Thoracic aorta (tissue), 2 donors: Measurements from ENCODE around the gene CCDC183. TPM values are rescaled to one million over a fixed set of nuclear protein-coding genes. Genes with fewer than 3 reads are reported as not detected.

Experiments
- ATAC-seq: fragments of 150-250 bp; one replicate; pipeline ENCODE4 v1.8.0; 2017; ENCODE audit warnings: low read depth; ENCODE audit not compliant: insufficient number of reproducible peaks, low FRiP score
- DNase-seq: peaks from one replicate; pipeline ENCODE4 v3.0.0-alpha.2; 2020; ENCODE audit warnings: low spot score
- H3K27ac ChIP-seq, 2 donors: fragments of 200-600 bp; sonication (generic); 1 replicate in 1 of 2; 2 replicates in 1 of 2; pipeline ENCODE4 v1.5.1; 2016; ENCODE audit warnings: mild to moderate bottlenecking in 2 of 2, moderate library complexity in 2 of 2
- H3K27me3 ChIP-seq: fragments of 200-600 bp; sonication (generic); replicated peaks from 2 replicates; pipeline ENCODE4 v1.6.0; 2016; ENCODE audit warnings: mild to moderate bottlenecking; ENCODE audit not compliant: insufficient read depth
- H3K36me3 ChIP-seq: fragments of 200-600 bp; sonication (generic); one replicate; pipeline ENCODE4 v1.5.1; 2016
- H3K4me1 ChIP-seq, 2 donors: fragments of 200-600 bp; sonication (generic); 1 replicate in 1 of 2; 2 replicates in 1 of 2; pipeline versions ENCODE4 v1.5.1 to v1.6.0; 2016; ENCODE audit warnings: low read depth in 2 of 2, mild to moderate bottlenecking in 1 of 2; ENCODE audit not compliant: control insufficient read depth in 1 of 2
- H3K4me3 ChIP-seq: fragments of 200-600 bp; sonication (generic); 2 replicates; pipeline ENCODE4 v1.5.1; 2016; ENCODE audit warnings: mild to moderate bottlenecking
- H3K9me3 ChIP-seq: fragments of 200-600 bp; sonication (generic); 2 replicates; pipeline ENCODE4 v1.5.1; 2016
- CTCF ChIP-seq: fragments of 200-600 bp; sonication (generic); IDR thresholded peaks from one replicate; pipeline ENCODE4 v1.5.1; 2019; ENCODE audit warnings: antibody characterized with exemption
- total RNA-seq, 2 donors: library from RNA; depleted of rRNA; stranded (reverse); fragments of >200 nt; gene quantifications; one replicate each; pipeline versions ENCODE4 v1.1.0 to v1.2.3, GENCODE V29; 2016

CCDC183 gene
- total RNA-seq, 2 donors from 2014 or later, result 0.68 to 0.71 TPM

DNA sequence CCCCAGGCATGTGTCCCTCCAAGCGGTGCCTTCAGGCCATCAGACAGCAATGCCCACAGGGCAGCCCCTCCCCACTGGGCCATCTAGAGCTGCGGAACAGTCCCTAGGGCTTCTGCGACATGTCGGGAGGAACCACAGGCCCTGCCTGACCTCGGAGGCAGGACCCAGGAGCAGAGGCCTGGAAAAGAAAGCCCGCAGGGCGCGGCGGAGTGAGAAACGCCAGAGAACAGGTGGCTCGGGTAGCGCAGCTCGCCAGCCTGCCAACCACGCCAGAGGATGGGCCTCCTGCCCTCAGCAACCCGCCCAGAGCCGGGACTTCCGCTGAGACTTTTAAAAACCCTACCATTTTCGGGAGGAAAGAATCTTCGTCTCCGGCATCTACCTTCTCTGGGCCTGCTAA is 38.8 kb upstream of the CCDC183 start:
- Histone ChIP-seq H3K36me3 (no peaks in the 10 kb centered on the region), H3K4me3 (no peak overlapping the region), H3K27ac (no peak overlapping the region), H3K4me1 (no peaks in the 10 kb centered on the region), H3K9me3 (peaks cover 6% of the 10 kb centered on the region), H3K27me3 (no peaks in the 10 kb centered on the region)
- no peak for TF ChIP-seq CTCF
- ATAC-seq (no peak), DNase-seq (no peak)

GRCh38 chr9:136757751-136758140 is 38.4 kb upstream of the CCDC183 start:
- no peak for ATAC-seq
- TF ChIP-seq CTCF, result no peak
- Histone ChIP-seq H3K4me3 (no peak overlapping the region), H3K27me3 (no peaks in the 10 kb centered on the region), H3K36me3 (no peaks in the 10 kb centered on the region), H3K27ac (no peak overlapping the region), H3K9me3 (peaks cover 2% of the 10 kb centered on the region), H3K4me1 (no peaks in the 10 kb centered on the region)
- no peak for DNase-seq

DNA sequence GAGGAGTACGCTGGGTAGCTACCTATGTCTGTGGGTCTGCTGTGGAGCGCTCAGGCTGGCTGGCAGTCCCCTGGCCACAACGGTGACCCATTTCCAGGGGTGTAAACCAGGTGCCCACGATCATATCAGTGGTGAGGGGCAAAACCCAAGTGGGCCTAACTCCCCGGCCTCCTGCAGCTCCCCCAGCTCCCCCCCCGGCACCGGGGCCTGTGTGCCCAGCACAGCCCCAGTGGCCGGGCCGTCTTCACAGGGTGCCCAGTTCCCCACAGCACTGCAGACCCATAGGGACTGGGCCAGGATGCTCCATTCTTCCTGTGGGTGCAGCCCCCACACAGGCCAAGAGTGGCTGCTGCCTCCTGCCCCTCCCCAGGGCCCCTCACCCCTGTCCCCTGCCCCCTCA is 37.1 kb upstream of the CCDC183 start:
- Histone ChIP-seq H3K4me3 (no peak overlapping the region), H3K9me3 (no peaks in the 10 kb centered on the region), H3K27me3 (no peaks in the 10 kb centered on the region), H3K4me1 (no peaks in the 10 kb centered on the region), H3K27ac (no peak overlapping the region), H3K36me3 (no peaks in the 10 kb centered on the region)
- DNase-seq, result no peak
- TF ChIP-seq CTCF, result no peak
- no peak for ATAC-seq

DNA sequence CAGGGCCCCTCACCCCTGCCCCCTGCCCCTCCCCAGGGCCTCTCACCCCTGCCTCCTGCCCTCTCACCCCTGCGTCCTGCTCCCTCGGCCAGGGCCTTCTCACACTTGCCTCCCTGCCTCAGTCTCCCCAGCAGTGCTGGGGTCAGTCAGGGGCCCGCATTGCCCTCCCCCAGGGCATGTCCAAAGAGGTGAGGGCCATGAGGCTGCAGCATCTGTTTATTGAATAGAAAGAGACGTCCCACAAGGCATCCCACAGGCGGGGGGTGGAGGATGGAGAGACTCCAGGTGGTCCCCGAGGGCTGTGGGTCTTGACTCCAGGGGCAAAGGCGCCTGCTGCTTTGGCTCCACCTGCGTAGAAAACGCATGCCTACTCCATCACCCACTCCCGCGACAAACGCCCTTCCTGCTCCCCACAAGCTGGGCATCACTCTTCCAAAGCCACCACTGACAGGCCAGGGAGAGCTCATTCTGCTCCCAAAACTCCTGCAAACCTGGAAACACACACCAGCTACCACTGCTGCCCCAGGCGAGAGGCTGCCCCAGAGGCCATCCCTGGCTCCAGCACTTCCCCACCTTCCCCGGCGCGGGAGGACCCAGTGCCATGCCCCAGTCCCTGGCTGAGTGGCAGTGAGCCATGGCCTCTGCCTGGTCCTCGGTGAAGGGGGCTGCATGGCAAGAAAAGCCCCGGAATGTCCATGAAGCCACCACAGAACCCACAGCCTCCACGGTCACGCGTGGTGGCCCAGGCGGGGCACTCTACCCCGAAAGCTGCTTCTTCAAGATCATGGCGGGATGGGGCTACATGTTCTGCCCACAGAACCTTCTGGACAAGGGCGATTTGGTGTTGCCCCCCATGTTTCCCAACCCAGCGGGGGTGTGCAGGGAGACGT is 36.5 kb upstream of the CCDC183 start:
- no peaks in the 10 kb centered on the region for H3K9me3 ChIP-seq
- H3K27ac ChIP-seq, result no peak overlapping the region
- H3K4me3 ChIP-seq, result no peak overlapping the region
- no peaks in the 10 kb centered on the region for H3K36me3 ChIP-seq
- no peak for TF ChIP-seq CTCF
- DNase-seq (no peak), ATAC-seq (no peak)
- no peaks in the 10 kb centered on the region for H3K4me1 ChIP-seq
- H3K27me3 ChIP-seq, result no peaks in the 10 kb centered on the region

- no peak for ATAC-seq
- no peaks in the 10 kb centered on the region for H3K9me3 ChIP-seq
- no peak overlapping the region for H3K4me3 ChIP-seq
- no peaks in the 10 kb centered on the region for H3K4me1 ChIP-seq
- no peaks in the 10 kb centered on the region for H3K27me3 ChIP-seq
- H3K27ac ChIP-seq, result no peak overlapping the region
- no peak for TF ChIP-seq CTCF
- H3K36me3 ChIP-seq, result no peaks in the 10 kb centered on the region
- DNase-seq, result no peak
Measured at GRCh38 chr9:136760424-136760823, 35.7 kb upstream of the CCDC183 start.
